Right cardiac atrium (tissue), 5 donors: ENCODE data around the gene PALM3. TPM values are rescaled to one million over a fixed set of nuclear protein-coding genes. Genes with fewer than 3 reads are reported as not detected.
A peak's percentile ranks its signal among the peaks of the same experiment; 100 is the strongest.

Experiments
- ATAC-seq, 2 donors: fragments of 200-7000 bp; cut with Tn5 transposase; one replicate each; pipeline versions ENCODE4 v1.8.0 to v1.9.1; 2020; ENCODE audit warnings: moderate library complexity in 2 of 2, mild to moderate bottlenecking in 1 of 2
- DNase-seq, 3 donors: peaks; one replicate each; pipeline ENCODE4 v3.0.0-alpha.2; 2020
- H3K27ac ChIP-seq: one replicate; pipeline ENCODE4 v1.5.1; 2013; ENCODE audit warnings: mild to moderate bottlenecking, low read length, control low read depth, moderate library complexity
- H3K27me3 ChIP-seq: one replicate; pipeline ENCODE4 v1.6.1; 2013; ENCODE audit not compliant: control insufficient read depth, insufficient read depth
- H3K4me1 ChIP-seq: one replicate; pipeline ENCODE4 v1.6.1; 2013; ENCODE audit warnings: low read length; ENCODE audit not compliant: control insufficient read depth, insufficient read depth
- H3K4me3 ChIP-seq: one replicate; pipeline ENCODE4 v1.5.1; 2013; ENCODE audit warnings: low read length, control low read depth
- H3K9me3 ChIP-seq: one replicate; pipeline ENCODE4 v1.6.1; 2013; ENCODE audit warnings: low read length; ENCODE audit not compliant: control insufficient read depth
- WGBS: extraction: QIAGEN DNeasy Blood & Tissue Kit; methylation state at CpG from one replicate; pipeline ENCODE4 v1.1.7; 2013; 5-methylcytosine and 5-hydroxymethylcytosine counted together
- intact Hi-C, 4 donors: fragments of 100-400 bp; cut with DNase I; formaldehyde crosslinking; loops; one replicate each; pipeline versions ENCODE4 v1.11.0 to v1.14.0; 2022 to 2023
- long read RNA-seq, 4 donors: library from polyadenylated mRNA; unstranded; transcript quantifications; one replicate each; pipeline ENCODE4 v2.0.0, GENCODE V29; 2020 to 2021
- polyA plus RNA-seq: library from polyadenylated mRNA; stranded (reverse); fragments of 200-250 nt; gene quantifications from one replicate; pipeline ENCODE4 v1.2.3, GENCODE V29; 2013
- total RNA-seq, 4 donors: library from RNA; stranded (reverse); fragmentation: NEBNext Ultra II Directional; extraction: Animal tissue kit (Norgen Biotek cat#: 25700); gene quantifications; one replicate each; pipeline ENCODE4 v1.2.1, GENCODE V29; 2021
- donor health status: healthy with polysubstance abuse.
- donor health status: DM: no; HTN: yes; CAD: no.
- donor health status: DM: no; HTN: no; CAD: no.
- donor health status: DM: no; HTN: yes; CAD: no; lungs with severe emphysema.
- donor health status: DM: yes; HTN: yes; CAD: no.

The PALM3 gene
- total RNA-seq (under 1 TPM; 0.38 to 0.58 (median 0.48) TPM), polyA plus RNA-seq (0.45 TPM)
- long read RNA-seq, donor 1, partial matches to known transcripts, result 0 of 1 reads
- long read RNA-seq, donor 1, other reads (novel, unspliced or antisense), result 0 of 1 reads
- long read RNA-seq, donor 2, result 0 reads
- long read RNA-seq, donor 3, result 0 reads
- long read RNA-seq, donor 4, partial matches to known transcripts, result 0 of 1 reads
- long read RNA-seq, donor 4, other reads (novel, unspliced or antisense), result 1 of 1 reads

GRCh38 chr19:14061751-14062557 lies at the start of gene PALM3:
PALM3 (minus strand) TSS chr19:14062076; CDS start chr19:14061980, 96 bp downstream.
- Histone ChIP-seq H3K4me3 (no peak within 1 kb of the TSS), H3K27me3 (no peaks in the 10 kb centered on the region), H3K27ac (no peak within 1 kb of the TSS), H3K9me3 (no peaks in the 10 kb centered on the region), H3K4me1 (no peaks in the 10 kb centered on the region)
- no peak for DNase-seq
- intact Hi-C loops, result no loop called here
- WGBS, result 66% methylated on average over 19 of the region's 19 CpGs
- ATAC-seq, result no peak

GRCh38 chr19:14111486-14111885 lies 49.6 kb upstream of the PALM3 start:
- intact Hi-C loops, result no loop called here
- WGBS, result 66% methylated on average over 1 of the region's 1 CpG
- H3K9me3 ChIP-seq, result no peaks in the 10 kb centered on the region
- DNase-seq (no peak), ATAC-seq (no peak)
- H3K4me3 ChIP-seq, result no peak overlapping the region
- peaks cover 15% of the 10 kb centered on the region for H3K4me1 ChIP-seq
- no peaks in the 10 kb centered on the region for H3K27me3 ChIP-seq
- H3K27ac ChIP-seq, result peak overlapping the region; percentile 1

GRCh38 chr19:14110650-14111049 lies 48.8 kb upstream of the PALM3 start:
- no peak for ATAC-seq
- Histone ChIP-seq H3K27me3 (no peaks in the 10 kb centered on the region), H3K4me3 (no peak overlapping the region), H3K27ac (no peak overlapping the region), H3K9me3 (no peaks in the 10 kb centered on the region), H3K4me1 (peaks cover 15% of the 10 kb centered on the region)
- 57% methylated on average over 2 of the region's 2 CpGs for WGBS
- intact Hi-C loops, result no loop called here
- no peak for DNase-seq

GRCh38 chr19:14107581-14108461 lies 45.9 kb upstream of the PALM3 start:
- peak overlapping the region; percentile 93 for H3K27ac ChIP-seq
- H3K4me3 ChIP-seq, result no peak overlapping the region
- H3K27me3 ChIP-seq, result no peaks in the 10 kb centered on the region
- ATAC-seq (peak; percentile 80 to 86), DNase-seq (peak; percentile 58 to 87 (median 83))
- intact Hi-C loops, result no loop called here
- H3K4me1 ChIP-seq, result peaks cover 9% of the 10 kb centered on the region
- WGBS, result 59% methylated on average over 23 of the region's 23 CpGs
- no peaks in the 10 kb centered on the region for H3K9me3 ChIP-seq

- DNase-seq (peak in 2 of 3 donors; percentile 55 to 73), ATAC-seq (peak in 1 of 2 donors; percentile 43)
- no peaks in the 10 kb centered on the region for H3K27me3 ChIP-seq
- intact Hi-C loops, result no loop called here
- H3K27ac ChIP-seq, result peak overlapping the region; percentile 93
- no peaks in the 10 kb centered on the region for H3K9me3 ChIP-seq
- H3K4me3 ChIP-seq, result no peak overlapping the region
- 74% methylated on average over 16 of the region's 16 CpGs for WGBS
- peaks cover 2% of the 10 kb centered on the region for H3K4me1 ChIP-seq
Measured at GRCh38 chr19:14106840-14107239, 45.0 kb upstream of the PALM3 start.

GRCh38 chr19:14105680-14106079 lies 43.8 kb upstream of the PALM3 start:
- intact Hi-C loops, result no loop called here
- Histone ChIP-seq H3K4me1 (no peaks in the 10 kb centered on the region), H3K27ac (no peak overlapping the region), H3K9me3 (no peaks in the 10 kb centered on the region), H3K4me3 (no peak overlapping the region), H3K27me3 (no peaks in the 10 kb centered on the region)
- DNase-seq (peak in 1 of 3 donors; percentile 37), ATAC-seq (no peak)
- WGBS, result 84% methylated on average over 8 of the region's 8 CpGs

- no peaks in the 10 kb centered on the region for H3K27me3 ChIP-seq
- intact Hi-C loops, result no loop called here
- DNase-seq (peak in 1 of 3 donors; percentile 24), ATAC-seq (no peak)
- H3K9me3 ChIP-seq, result no peaks in the 10 kb centered on the region
- no peak overlapping the region for H3K4me3 ChIP-seq
- H3K4me1 ChIP-seq, result no peaks in the 10 kb centered on the region
- WGBS, result 91% methylated on average over 1 of the region's 1 CpG
- H3K27ac ChIP-seq, result no peak overlapping the region
Measured at GRCh38 chr19:14103310-14103709, 41.4 kb upstream of the PALM3 start.

- 87% methylated on average over 10 of the region's 10 CpGs for WGBS
Measured at GRCh38 chr19:14102756-14103155, 40.9 kb upstream of the PALM3 start.

GRCh38 chr19:14102102-14102696 lies 40.3 kb upstream of the PALM3 start:
- no peaks in the 10 kb centered on the region for H3K27me3 ChIP-seq
- peak; percentile 29 to 69 (median 45) for DNase-seq
- WGBS, result 58% methylated on average over 11 of the region's 11 CpGs
- peak; percentile 10 to 16 for ATAC-seq
- H3K9me3 ChIP-seq, result no peaks in the 10 kb centered on the region
- no peaks in the 10 kb centered on the region for H3K4me1 ChIP-seq
- intact Hi-C loops, result no loop called here
- no peak overlapping the region for H3K4me3 ChIP-seq
- H3K27ac ChIP-seq, result peak overlapping the region; percentile 48

More at GRCh38 chr19:14102756-14103155, 40.9 kb upstream of the PALM3 start:
- intact Hi-C loops, result no loop called here
- Histone ChIP-seq H3K27ac (no peak overlapping the region), H3K4me3 (no peak overlapping the region), H3K4me1 (no peaks in the 10 kb centered on the region), H3K27me3 (no peaks in the 10 kb centered on the region), H3K9me3 (no peaks in the 10 kb centered on the region)
- DNase-seq, result no peak
- ATAC-seq, result no peak

GRCh38 chr19:14101003-14101545 lies 39.2 kb upstream of the PALM3 start:
- peak in 1 of 3 donors; percentile 11 for DNase-seq
- H3K9me3 ChIP-seq, result no peaks in the 10 kb centered on the region
- intact Hi-C loops, result no loop called here
- H3K4me1 ChIP-seq, result no peaks in the 10 kb centered on the region
- H3K27me3 ChIP-seq, result no peaks in the 10 kb centered on the region
- no peak overlapping the region for H3K27ac ChIP-seq
- no peak for ATAC-seq
- WGBS, result 96% methylated on average over 6 of the region's 6 CpGs
- H3K4me3 ChIP-seq, result no peak overlapping the region
